NCI-H2227 treated with DMSO at 0.1 percent for 48 hours (cell line): Measurements from ENCODE around the gene KCTD10.
"Not testable (repeated sequence)": the region's sequence is repeated elsewhere in the genome, so short reads cannot be mapped to it uniquely, and the experiment has no call there.

Experiments
- DNase-seq: peaks from one replicate; lab custom pipeline; 2025; lab: John Stamatoyannopoulos, UW

Gene KCTD10

DNA sequence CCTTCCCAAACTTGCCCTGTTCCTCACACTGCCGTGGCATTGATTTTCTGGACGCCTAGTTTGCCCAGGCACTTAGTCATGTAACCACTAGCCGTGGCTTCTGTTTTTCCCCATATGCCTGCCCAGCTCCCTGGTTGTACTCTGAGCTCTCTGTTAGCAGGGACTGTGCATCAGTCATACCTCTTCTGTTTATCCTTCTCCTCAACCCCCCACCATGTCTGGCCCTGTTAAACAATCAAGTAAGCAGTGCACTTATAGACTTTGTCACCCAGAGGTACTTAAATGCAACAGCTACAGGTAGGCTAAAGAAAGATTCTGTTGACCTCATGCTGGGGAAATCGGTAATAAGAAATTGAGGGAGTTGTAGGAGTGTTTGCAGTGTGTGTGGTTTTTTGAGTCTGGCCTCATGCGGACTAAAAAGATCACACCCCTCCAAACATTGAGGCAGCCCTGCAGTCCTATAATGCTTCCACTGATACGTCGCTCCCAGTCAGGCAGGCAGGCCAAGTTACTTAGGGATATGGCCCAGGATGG is 17.3 kb upstream of the KCTD10 start:
- no peak for DNase-seq

DNA sequence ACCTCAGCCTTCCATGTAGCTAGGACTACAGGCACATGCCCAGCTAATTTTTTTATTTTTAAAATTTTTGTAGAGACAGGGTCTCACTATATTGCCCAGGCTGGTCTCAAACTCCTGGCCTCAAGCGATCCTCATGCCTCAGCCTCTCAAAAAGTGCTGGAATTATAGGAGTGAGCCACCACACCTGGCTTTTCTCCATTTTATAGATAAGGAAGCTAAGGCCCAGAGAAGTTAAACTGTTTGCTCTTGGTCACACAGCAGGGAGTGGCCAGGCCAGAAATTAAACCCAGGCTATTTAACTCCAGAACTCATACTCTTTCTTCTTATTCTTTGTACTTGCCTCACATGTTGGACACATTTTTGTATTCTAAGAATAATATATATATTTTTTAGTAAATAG is 16.8 kb upstream of the KCTD10 start:
- DNase-seq, result no peak

DNA sequence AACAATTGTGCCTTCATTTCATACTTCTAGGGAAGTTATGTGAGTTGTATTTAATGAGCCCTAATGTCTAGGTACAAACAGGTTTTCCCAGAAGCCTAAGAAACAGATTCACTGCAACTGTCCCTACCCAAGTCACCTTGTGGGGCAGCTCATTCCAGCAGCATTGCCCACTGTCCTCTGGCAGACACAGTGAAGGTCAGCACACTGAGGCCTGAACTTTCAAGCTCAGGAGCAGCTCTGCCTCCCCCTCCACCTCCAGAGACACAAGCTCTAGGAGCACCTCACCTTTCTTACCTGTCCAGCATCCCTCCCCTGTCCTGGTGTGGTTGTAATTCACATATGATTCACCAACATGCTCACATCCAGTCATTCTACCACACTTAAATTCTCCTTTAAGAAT is 16.0 kb upstream of the KCTD10 start:
- DNase-seq, result no peak

DNA sequence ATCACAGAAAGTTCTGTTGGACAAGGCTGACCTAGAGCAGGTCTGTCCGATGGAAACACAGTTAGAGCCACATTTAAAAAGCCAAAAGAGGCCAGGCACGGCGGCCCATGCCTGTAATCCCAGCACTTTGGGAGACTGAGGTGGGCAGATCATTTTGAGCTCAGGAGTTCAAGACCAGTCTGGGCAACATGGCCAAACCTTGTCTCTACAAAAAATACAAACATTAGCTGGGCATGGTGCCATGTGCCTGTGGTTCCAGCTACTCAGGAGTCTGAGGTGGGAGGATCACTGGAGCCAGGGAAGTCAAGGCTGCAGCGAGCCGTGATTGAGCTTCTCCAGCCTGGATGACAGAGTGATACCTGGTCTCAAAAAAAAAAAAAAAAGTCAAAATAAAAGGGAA is 15.3 kb upstream of the KCTD10 start:
- DNase-seq, result no peak

DNA sequence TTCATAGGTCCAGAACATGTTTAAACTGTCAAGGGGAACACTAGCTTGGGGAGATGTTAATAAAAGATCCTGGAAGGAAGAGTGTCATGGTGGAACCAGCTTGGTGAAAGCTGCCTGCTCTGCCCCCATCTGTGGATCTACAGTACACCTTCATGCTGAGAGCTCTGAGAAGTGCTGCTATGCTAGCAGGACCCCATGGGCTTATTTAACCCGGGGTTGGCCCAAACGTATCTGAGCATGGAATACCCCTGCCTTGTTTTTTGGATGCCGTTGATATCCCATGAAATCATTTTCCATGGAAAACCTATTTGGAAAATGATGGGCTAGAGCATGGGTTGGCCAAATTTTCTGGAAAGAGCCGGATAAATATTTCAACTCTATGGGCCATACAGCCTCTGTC is 14.6 kb upstream of the KCTD10 start:
- no peak for DNase-seq

DNA sequence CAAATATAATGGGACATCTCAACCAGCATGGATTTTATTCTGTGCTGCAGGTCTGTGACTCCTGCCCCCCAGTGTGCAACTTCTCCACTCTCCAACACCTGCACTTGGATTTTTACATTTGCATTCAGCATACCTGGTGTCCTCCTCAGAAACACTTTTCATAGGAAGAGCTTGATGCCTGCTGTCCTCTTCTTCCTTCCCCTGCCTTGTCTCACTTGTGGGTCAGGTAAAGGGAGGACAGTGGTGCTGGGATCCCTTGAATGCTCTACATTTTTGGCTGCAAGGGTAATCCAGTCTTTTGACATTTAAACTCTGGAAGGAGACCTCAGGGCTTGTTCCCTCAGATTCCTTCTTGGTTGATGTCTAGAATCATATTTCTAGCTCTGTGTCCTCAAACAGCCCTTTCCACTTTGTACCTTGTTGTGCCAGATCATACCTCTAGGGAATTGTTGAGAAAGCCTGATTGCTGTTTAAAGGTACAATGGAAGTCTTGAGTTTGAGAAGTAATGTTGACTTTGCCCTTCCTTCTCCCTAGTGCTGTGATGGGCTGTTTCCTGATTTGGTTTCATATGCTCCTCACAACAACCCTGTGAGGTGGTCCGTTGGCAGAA is 13.0 kb upstream of the KCTD10 start:
- no peak for DNase-seq

DNA sequence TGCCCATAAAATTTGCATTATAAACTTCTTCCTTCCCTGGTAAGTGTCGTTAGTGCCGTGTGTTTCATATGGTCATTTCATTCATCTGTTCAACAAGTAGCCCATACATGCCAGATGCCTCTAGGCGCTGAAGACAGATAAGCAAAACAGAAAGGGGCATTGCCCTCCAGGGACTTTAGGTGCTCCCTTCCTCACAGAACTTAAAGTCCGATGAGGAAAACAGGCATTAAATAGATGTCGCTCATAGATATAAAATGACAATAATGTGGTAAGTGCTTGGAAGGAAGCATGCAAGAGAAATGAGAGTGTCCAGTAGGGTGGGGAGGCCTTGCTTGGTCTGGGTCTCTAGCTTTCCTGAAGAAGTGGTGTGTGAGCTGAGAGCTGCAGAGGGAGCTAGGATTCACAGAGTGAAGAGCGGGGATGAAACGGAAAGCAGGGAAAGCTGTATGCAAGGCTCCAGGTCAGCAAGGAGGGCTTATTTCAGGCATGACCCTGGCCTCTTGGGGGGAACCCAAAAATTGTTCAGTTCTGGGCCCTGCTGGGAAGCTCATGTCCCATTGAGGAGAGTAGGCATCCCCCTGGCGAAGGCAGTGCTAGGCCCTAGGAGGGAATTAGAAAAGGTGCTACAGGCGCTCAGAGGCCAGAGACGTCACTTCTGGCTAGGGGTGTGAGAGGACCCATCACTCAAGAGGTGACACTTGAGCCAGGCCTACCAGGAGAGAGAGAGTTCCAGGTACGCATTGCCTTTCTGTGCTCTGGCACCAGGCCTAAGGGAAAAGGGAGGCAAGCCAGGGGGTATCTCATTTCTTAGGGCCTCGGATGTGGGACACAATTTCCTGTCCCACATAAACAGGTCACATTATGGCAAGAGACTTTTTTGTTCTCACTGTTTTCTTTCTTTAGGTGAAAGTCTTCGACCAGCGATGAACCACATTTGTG is 12.2 kb upstream of the KCTD10 start:
- no peak for DNase-seq

DNA sequence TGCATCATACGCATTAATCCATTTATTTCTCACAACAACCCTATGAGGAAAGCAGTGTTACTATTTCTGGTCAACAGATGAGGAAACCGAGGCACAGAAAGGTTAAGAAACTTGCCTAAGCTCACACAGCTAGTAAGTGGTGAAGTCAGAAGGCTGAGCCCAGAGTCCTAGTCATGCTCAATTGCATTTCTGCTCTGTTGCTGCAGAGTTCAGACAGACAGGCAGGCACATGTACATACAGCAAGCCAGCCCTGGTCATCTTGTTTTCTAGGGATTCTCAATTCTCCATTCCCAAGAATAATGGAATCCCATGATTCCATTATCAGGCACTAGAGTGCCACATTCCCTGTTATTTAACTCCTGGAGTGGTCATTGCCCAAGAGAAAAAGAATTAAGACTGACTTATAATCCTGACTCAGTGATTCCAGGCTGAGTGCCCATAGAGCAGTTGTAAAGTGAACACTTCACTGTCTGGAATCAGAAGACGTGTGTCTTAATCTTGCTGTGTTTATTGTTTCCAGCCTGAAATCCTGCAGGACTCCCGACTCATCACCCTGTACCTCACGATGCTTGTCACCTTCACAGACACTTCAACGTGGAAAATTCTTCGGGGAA is 11.1 kb upstream of the KCTD10 start:
- no peak for DNase-seq

DNA sequence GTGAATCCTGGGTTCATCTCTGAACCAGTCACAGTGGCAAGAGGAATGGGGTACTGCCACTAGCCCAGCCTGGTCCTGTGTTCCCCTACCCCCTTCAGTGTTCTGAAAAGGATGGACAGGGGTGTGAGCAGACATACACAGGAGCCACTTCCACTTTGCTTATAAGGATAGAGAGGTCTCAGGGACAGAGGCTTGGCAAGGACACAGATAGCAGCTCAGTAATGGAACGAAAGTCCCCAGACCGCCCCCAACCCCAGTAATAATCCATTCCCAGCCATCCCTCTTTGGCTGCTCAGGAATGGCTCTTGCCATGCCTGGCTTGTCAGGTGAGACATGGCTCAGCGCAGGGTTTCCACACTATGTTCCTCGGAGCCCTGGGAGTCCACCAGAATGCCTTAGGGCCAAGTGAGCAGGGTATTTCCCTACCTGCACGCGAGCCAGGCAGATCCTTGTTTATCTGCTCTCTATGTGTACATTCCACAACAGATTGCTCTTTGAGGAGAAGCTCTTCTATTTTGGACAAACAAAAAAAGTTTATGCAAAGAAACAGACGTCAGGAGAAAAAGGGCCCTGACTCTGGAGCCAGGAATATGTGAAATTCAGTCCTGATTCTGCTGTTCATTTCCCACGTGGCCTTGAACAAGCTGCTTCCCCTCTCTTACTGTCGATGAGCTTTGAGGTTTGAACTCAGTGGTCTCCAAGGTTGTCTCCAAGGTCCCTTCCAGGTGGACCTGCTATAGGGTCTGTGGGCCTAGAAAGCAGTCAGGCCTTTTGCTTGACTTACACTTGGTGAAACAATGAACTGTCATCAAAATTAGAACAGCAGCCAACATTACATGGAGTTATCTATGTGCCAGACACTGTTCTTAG is 10.3 kb upstream of the KCTD10 start:
- DNase-seq, result no peak

DNA sequence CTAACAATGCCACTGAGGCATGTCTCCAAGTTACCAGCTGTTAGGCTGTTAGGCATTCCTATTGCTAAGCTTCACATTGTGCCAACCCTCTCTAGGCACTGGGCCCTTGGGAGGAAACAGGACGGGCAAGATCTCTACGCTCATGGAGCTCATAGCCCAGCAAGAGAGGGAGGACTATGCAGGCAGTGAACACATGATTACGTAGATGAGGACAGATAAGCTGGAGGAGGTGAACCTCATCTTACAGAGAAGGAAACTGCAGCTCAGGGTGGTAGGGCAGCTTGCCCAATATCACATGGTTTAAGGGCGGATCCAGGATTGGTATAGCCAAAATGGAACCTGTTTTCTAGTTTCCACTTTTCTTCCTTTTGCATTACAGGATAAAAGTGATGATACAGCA is 8.1 kb upstream of the KCTD10 start:
- DNase-seq, result no peak

DNA sequence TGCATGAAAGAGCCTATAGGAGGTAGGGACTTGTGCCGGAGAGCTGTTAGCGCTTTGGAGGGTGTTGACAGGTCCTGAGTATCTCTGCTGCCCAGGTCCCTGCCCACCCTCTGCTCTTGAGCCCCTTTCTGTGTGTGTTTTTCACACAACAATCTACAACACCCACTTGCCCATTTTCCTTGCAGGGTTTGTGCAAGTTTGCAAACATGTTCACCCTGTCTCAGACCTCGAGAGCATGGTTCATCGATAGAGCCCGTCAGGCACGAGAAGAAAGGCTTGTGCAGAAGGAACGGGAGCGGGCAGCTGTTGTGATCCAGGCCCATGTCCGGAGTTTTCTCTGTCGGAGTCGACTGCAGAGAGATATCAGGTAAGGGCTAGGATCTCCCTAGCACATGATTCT is 6.2 kb upstream of the KCTD10 start:
- DNase-seq, result no peak

DNA sequence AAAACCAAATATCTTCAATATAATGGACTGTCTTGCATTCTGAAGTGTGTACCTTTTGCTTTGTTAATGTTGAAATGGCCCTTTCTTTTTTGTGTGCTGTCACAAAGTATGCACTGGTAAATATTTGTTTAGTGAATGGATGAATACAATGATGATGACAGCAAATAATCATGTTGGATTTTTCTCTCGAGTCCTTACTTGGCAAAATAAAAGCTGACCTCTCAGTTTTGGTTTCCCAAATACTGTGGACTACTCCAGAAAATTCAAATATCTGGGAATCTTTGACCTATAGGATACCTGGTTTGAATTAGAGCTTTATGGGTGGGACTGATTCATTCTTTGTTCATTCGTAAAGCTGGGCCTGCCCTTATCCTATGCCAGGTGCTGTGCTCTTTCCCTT is 5.8 kb upstream of the KCTD10 start:
- DNase-seq, result no peak

DNA sequence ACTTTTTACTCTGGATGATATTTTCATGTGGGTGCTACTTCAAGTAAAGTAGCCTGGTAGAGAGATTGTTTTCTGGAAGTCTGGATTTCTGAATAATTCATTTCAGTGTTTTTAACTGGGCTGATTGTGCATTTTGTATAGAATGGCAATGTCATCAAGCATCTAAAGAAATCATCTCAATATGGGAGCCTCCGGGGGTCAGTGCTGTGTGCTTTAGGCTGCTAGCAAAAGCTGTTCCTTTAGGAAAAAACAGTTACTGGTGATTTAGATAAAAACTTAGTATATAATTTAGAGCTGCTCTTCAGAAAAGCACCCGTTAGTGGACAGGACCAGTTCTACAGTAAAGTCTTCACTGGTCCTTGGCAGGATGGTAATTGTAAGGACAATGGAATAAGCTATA is 5.4 kb upstream of the KCTD10 start:
- no peak for DNase-seq

DNA sequence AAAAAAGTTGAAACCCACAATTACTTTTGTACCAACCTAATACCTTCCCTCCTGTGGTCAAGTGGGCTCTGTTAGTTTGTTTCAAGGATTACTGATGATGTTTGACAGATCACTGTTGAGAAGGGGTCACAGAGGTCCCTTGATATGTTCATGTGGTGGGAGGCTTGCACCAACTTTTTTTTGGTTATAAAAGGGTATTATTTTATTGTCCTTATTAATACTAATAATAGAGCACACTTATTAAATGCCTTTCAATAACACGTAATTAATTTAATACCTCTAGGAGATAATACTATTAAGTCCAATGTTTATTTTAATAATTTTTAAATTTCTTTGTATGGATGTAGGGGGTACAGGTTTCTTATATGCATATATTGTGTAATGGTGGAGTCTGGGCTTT is 4.8 kb upstream of the KCTD10 start:
- no peak for DNase-seq

DNA sequence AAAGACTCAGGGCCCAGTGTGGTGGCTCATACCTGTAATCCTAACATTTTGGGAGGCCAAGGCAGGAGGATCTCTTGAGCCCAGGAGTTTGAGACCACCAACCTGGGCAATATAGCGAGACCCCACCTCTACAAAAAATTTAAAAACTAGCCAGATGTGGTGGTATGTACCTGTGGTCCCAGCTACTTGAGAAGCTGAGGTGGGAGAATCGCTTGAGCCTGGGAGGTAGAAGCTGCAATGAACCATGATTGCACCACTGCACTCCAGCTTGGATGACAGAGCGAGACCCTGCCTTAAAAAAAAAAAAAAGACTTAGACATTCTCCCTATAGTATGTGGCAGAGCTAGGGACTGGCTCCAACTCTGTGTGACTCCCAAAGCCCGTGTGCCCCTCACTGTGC is 3.3 kb upstream of the KCTD10 start:
- DNase-seq, result no peak

DNA sequence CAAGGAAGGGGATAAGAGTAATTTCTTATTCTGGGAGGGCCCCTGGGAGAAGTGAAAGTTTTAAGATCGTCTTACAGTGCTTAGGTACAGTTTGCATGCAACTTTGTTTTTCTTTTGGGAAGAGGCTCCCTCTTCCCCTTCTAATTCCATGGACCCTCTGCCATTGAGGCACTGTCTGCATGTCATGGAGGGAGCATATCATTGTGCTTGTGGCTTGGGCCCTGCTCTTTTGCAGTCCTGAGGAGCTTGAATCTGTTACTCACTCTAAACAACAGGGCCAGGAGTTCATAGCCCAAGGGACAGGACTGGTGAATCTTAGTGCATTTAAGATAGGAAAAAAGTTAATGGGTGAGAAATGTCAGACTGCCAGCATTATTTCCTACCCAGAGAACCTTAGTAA is 2.7 kb upstream of the KCTD10 start:
- DNase-seq, result no peak

DNA sequence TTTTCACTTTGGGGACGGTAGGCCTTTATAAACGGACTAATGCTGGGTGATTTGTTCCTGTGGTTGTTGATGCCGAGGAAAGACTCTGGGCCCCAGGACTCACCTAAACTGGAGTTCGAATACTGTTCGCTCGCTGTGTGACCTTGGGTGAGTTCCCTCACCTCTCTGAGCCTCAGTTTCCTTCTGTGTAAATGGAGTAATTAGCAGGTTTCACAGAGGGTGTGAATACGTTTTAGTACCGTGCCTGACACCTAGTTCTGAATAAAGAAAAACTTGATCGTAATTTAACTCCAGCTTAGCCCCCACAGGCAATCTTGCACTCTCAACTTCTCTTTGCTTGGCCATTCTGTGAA is 839 bp upstream of the KCTD10 start:
- no peak for DNase-seq

DNA sequence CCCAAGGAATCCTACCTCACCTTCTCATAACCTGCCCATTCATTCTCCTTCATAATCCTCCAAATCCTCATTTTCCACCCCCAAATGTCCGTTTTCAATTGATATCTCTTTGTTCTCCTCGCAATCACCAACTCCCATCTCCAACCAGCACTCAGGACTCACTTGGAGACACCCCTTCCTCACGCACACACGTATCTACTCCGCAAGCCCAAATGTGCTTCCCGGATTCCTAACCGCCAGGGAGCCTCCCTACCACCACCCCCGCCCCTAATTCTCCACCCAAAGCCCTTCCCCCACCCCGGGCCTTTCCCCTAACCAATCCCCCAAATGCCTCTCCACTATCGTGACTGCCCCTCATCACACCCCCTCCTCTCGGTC is 304 bp downstream of the KCTD10 start:
- no peak for DNase-seq

DNA sequence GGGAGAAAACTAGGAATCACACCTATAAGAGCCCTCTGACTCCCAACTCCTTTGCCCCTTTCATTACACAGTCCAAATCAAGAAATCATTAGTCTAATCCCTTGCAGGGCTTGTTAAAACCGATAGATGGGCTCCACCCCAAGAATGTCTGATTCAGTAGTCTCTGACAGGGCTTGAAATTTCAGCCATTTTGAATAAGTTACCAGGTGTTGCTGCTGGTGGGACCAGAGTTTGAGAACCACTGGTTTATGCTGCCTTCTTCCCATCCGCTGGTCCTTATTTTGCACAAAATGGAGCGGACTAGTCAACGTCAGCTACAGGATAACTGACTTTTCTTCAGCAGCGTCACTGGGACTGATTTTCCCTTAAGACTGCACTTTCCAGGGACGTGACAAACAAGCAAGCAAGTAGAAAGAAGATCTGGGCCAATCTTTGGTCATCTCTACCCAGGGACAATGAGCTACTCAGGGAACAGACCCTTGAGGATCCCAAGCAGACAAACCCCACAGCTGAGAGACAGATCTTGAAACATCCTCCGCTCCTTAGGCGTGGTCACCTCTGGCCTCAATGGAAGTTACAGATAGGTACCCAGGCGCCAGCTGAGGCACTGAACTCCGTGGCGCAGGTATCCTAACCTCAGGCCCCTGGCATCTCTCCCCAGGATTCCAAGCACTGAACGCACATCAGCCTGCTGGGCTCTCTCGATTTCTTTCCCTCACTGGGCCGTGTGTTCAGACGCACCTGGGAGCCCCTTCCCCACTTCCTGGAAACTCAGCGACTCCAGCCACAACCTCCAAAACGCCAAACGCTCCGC is 900 bp downstream of the KCTD10 start:
- DNase-seq, result no peak

DNA sequence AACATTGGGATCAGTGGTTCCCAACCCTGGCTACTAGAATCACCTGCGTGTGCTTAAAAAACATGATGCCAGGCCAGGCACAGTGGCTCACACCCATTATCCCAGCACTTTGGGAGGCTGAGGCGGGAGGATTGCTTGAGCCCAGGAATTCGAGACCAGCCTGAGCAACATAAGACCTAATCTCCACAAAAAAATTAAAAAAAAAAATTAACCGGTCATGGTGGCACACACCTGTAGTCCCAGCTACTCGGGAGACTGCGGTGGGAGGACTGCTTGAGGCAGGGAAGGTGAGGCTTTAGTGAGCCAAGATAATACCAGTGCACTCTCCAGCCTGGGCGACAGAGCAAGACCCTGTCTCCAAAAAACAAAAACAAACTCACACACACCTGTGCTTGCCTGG is 2.0 kb downstream of the KCTD10 start:
- no peak for DNase-seq

DNA sequence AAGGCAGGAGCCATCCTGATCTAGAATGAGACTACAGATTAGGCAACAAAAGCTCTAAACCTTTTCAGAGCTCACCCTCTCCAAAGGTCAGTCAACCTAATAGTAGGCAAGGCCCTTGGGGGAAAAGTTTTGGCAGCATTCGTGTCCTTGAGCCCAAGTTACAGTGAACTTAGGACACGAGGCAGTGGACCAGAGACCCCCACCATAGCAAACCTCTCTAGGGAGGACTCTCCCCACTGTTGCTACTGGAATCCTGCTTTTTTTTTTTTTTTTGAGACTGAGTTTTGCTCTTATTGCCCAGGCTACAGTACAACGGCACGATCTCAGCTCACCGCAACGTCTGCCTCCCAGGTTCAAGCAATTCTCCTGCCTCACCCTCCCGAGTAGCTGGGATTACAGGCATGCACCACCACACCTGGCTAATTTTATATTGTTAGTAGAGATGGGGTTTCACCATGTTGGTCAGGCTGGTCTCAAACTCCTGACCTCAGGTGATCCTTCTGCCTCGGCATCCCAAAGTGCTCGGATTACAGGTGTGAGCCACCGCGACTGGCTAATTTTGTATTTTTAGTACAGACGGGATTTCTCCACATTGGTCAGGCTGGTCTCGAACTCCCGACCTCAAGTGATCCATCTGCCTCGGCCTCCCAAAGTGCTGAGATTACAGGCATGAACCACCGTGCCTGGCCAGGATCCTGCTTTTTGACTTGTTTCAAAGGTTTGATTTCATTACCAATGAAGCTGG is 3.4 kb downstream of the KCTD10 start:
- DNase-seq, result not testable (repeated sequence)
